Jurkat, Clone E6-1 (cell line): ENCODE results near the gene MAD2L2.

Experiments
- DNase-seq: peaks from one replicate; pipeline ENCODE4 v3.0.0-alpha.2; 2011; ENCODE audit warnings: low read depth, low spot score
- H3K4me3 ChIP-seq: 2 replicates; pipeline ENCODE4 v1.5.1; 2011; ENCODE audit warnings: mild to moderate bottlenecking, low read length, control low read depth, moderate library complexity

The MAD2L2 gene

GRCh38 chr1:11690397-11691301 is 9.7 kb upstream of the MAD2L2 start:
- peak overlapping the region; percentile 62 for H3K4me3 ChIP-seq
- no peak for DNase-seq

DNA sequence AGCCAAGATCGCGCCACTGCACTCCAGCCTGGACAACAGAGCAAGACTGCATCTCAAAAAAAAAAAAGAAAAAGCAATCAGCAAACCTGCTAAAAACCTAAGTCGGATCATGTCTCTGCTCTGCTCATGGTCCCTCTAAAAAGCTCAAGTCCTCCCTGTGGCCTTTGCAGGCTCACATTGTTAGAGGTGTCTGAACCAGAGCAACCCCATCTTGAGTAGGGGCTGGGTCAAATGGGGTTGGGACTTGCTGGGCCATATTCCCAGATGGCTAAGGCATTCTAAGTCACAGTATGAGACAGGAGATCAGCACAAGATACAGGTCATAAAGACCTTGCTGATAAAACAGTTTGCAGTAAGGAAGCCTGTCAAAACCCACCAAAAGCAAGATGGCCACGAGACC is 7.6 kb upstream of the MAD2L2 start:
- no peak for DNase-seq

GRCh38 chr1:11685210-11685752 is 4.3 kb upstream of the MAD2L2 start:
- no peak overlapping the region for H3K4me3 ChIP-seq
- no peak for DNase-seq

More for the DNA sequence above, 7.6 kb upstream of the MAD2L2 start:
- H3K4me3 ChIP-seq, result no peak overlapping the region

- DNase-seq, result no peak
These were observed 3.1 kb upstream of the MAD2L2 start for GRCh38 chr1:11684070-11684469.

GRCh38 chr1:11682799-11683198 is 1.9 kb upstream of the MAD2L2 start:
- no peak overlapping the region for H3K4me3 ChIP-seq
- DNase-seq, result no peak

More at GRCh38 chr1:11684070-11684469, 3.1 kb upstream of the MAD2L2 start:
- H3K4me3 ChIP-seq, result no peak overlapping the region

GRCh38 chr1:11682287-11682771 is 1.4 kb upstream of the MAD2L2 start:
- no peak for DNase-seq
- H3K4me3 ChIP-seq, result peak overlapping the region; percentile 95

GRCh38 chr1:11680270-11681070 is 478 bp downstream of the MAD2L2 start:
- H3K4me3 ChIP-seq, result peak overlapping the region; percentile 95
- no peak for DNase-seq

- H3K4me3 ChIP-seq, result no peak overlapping the region
- no peak for DNase-seq
These were observed 2.5 kb downstream of the MAD2L2 start for GRCh38 chr1:11678442-11678841.

DNA sequence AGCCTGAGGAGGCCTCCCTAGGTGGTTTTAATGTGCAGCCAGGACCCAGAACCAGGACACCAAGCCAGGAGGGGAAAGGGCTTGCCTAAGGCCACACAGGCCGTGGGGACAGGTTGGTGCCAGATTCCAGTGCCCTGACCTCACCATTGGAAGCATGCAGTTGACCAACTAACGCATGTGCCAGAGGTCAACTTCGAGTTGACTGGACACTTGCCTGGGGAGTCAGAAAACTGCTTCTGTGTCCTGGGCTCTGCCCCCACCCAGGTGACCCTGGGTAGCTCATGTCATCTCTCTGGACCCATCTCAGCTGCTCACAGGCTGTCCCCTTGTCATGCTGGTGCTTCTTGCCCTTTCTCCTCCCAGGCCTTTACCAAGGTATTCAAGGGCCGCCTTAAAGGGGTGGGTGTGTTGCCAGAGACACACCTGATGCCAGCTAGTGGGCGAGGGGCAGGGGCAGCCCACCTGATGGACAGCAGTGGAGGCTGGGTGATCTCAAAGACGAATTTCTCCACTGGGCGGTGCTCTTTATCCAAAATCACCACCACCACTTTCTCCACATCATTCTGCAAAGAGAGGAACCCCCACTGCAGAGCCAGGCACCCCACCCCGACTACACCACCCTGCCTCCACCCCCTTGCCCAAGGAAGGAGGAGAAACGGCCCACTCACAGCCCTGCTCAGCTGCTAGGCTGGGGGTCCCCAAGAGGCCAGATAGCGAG is 4.4 kb downstream of the MAD2L2 start:
- H3K4me3 ChIP-seq, result no peak overlapping the region
- no peak for DNase-seq

- no peak overlapping the region for H3K4me3 ChIP-seq
- DNase-seq, result no peak
These were observed 5.6 kb downstream of the MAD2L2 start for GRCh38 chr1:11675325-11675724.

DNA sequence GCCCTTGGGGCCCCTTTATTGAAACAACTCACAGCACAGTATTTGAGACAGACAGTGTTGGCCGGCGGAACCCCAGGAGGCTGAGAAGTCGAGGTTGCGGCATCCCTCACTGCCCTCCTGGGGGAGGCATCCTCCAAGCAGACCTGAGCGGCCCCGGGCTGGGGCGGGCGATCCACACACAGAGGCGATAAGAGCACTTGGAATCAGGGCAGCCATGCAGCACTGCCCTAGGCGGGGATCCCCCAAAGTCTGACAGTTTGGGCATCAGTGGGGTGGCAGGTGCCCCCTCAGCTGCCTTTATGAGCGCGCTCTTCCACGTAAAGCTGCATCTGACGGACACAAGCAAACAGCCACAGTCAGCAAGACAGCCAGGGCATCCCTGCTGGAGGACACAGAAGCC is 6.5 kb downstream of the MAD2L2 start:
- no peak overlapping the region for H3K4me3 ChIP-seq
- no peak for DNase-seq

- DNase-seq, result no peak
- H3K4me3 ChIP-seq, result no peak overlapping the region
These were observed 7.7 kb downstream of the MAD2L2 start for GRCh38 chr1:11673089-11673769.

DNA sequence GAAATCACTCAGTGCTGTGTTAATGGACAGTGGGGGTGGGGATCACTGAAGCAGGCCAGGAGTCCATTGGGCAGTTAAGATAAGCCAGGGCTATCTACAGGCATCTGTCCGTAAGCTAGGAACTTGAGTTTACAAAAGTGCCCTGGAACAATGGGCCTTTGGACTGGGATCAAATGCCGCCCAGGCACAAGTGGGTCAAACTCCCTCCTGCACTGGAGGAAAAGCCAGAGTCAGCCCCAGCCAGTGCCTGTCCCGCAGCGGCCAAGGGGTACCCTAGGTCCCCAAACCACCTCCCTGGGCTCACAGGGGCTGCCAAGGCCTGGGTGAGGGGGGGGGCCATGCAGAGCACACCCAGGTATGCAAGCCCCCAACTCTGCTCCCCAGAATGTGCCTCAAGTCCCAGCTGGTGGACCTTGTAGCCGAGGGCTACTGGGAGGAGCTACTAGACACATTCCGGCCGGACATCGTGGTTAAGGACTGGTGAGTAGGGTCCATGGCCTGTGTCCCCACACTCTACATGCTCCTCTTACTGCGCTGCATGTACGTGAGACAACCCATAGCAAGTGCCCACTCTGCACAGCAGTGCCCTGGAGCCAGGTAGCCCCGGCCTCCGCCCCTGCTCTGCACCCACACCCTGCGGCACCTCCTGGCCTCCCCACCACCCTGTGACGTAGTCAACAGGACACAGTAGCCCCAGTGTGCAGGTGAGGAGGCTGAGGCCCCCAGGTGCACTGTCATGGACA is 9.2 kb downstream of the MAD2L2 start:
- no peak overlapping the region for H3K4me3 ChIP-seq
- no peak for DNase-seq

- DNase-seq, result no peak
- no peak overlapping the region for H3K4me3 ChIP-seq
These were observed 9.8 kb downstream of the MAD2L2 start for GRCh38 chr1:11671205-11671543.

GRCh38 chr1:11670747-11671146 is 10.2 kb downstream of the MAD2L2 start:
- H3K4me3 ChIP-seq, result no peak overlapping the region
- DNase-seq, result no peak

DNA sequence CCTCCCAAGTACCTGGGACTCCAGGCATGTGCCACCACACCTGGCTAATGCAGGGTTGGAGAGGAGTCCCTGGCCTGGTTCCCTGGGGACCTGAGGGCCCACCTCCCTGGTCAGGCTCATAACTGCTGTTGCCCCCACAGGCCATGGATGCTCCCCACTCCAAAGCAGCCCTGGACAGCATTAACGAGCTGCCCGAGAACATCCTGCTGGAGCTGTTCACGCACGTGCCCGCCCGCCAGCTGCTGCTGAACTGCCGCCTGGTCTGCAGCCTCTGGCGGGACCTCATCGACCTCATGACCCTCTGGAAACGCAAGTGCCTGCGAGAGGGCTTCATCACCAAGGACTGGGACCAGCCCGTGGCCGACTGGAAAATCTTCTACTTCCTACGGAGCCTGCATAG is 12.4 kb downstream of the MAD2L2 start:
- no peak overlapping the region for H3K4me3 ChIP-seq

GRCh38 chr1:11664336-11665065 is 16.4 kb downstream of the MAD2L2 start:
- peak overlapping the region; percentile 27 for H3K4me3 ChIP-seq
- DNase-seq, result no peak

More for the DNA sequence above, 12.4 kb downstream of the MAD2L2 start:
- no peak for DNase-seq
